ENCODE results near the gene TMEM221. TPM values are rescaled to one million over a fixed set of nuclear protein-coding genes. Genes with fewer than 3 reads are reported as not detected.

Gene TMEM221
- total and polyA plus RNA-seq, 11 donors = 0.04 to 0.52 TPM; not detected in 9

- Histone ChIP-seq H3K27me3 (peaks cover 0 to 16% (median 7%) of the 10 kb centered on the region in 9 donors), H3K36me3 (no peaks in the 10 kb centered on the region), H3K4me3 (peak overlapping the region in 11 of 12 donors; percentile 29 to 70 (median 51)), H3K27ac (peak overlapping the region in 2 of 12 donors; percentile 3 to 35), H3K4me1 (peaks cover 2 to 44% (median 15%) of the 10 kb centered on the region in 12 donors), H3K9me3 (peaks cover 0 to 15% (median 2%) of the 10 kb centered on the region in 12 donors)
- no peak for TF ChIP-seq POLR2A (IDR thresholded peaks at IDR 0.05)
- TF ChIP-seq, protein P1, sequence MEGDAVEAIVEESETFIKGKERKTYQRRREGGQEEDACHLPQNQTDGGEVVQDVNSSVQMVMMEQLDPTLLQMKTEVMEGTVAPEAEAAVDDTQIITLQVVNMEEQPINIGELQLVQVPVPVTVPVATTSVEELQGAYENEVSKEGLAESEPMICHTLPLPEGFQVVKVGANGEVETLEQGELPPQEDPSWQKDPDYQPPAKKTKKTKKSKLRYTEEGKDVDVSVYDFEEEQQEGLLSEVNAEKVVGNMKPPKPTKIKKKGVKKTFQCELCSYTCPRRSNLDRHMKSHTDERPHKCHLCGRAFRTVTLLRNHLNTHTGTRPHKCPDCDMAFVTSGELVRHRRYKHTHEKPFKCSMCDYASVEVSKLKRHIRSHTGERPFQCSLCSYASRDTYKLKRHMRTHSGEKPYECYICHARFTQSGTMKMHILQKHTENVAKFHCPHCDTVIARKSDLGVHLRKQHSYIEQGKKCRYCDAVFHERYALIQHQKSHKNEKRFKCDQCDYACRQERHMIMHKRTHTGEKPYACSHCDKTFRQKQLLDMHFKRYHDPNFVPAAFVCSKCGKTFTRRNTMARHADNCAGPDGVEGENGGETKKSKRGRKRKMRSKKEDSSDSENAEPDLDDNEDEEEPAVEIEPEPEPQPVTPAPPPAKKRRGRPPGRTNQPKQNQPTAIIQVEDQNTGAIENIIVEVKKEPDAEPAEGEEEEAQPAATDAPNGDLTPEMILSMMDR (IDR thresholded peaks at IDR 0.05) = peak in 4 of 12 donors; percentile 1 to 14 (median 2)
- intact Hi-C loops (cut with DNase I) = loop anchor here in 7 of 10 donors (2.0 to 10.0 kb wide), 3 partner anchors 73 to 99 kb away; partner anchors contain the start of gene NXNL1 (in 2 of the 7)
- DNase-seq (no peak), ATAC-seq (no peak)
- 9 to 15% (median 11%) methylated on average over 23 to 26 of the region's 26 CpGs for WGBS, 4 donors
Measured at GRCh38 chr19:17391371-17392151, 56.9 kb downstream of the TMEM221 start.

- no peaks in the 10 kb centered on the region for H3K36me3 ChIP-seq
- peaks cover 2 to 44% (median 17%) of the 10 kb centered on the region in 12 donors for H3K4me1 ChIP-seq
- peak; percentile 93 to 96 (median 94) for DNase-seq
- peak overlapping the region; percentile 8 to 70 (median 50) for H3K4me3 ChIP-seq
- TF ChIP-seq POLR2A (IDR thresholded peaks at IDR 0.05) = peak in 1 of 2 donors; percentile 36
- TF ChIP-seq, protein P1 (IDR thresholded peaks at IDR 0.05) = peak; percentile 45 to 88 (median 79)
- intact Hi-C loops (cut with DNase I) = loop anchor here in 7 of 10 donors (1.0 to 10.0 kb wide), 4 partner anchors 45 to 98 kb away; partner anchors contain the start of gene NXNL1 (in 2 of the 7)
- peaks cover 0 to 16% (median 7%) of the 10 kb centered on the region in 9 donors for H3K27me3 ChIP-seq
- H3K9me3 ChIP-seq = peaks cover 0 to 15% (median 2%) of the 10 kb centered on the region in 12 donors
- H3K27ac ChIP-seq = peak overlapping the region in 4 of 12 donors; percentile 3 to 28 (median 7)
- 0 to 2% (median 1%) methylated on average over 36 to 50 of the region's 50 CpGs for WGBS, 4 donors
- peak; percentile 91 to 99 (median 98) for ATAC-seq
Measured at GRCh38 chr19:17390665-17391370, 57.6 kb downstream of the TMEM221 start.

- Histone ChIP-seq H3K27ac (peak overlapping the region in 3 of 12 donors; percentile 7 to 28 (median 7)), H3K36me3 (no peaks in the 10 kb centered on the region), H3K9me3 (peaks cover 0 to 15% (median 2%) of the 10 kb centered on the region in 12 donors), H3K4me3 (peak overlapping the region; percentile 8 to 70 (median 50)), H3K27me3 (peaks cover 0 to 16% (median 7%) of the 10 kb centered on the region in 9 donors), H3K4me1 (peaks cover 2 to 41% (median 17%) of the 10 kb centered on the region in 12 donors)
- ATAC-seq (peak in 1 of 4 donors; percentile 2), DNase-seq (peak in 1 of 5 donors; percentile 66)
- TF ChIP-seq POLR2A (IDR thresholded peaks at IDR 0.05) = no peak
- TF ChIP-seq, protein P1 (IDR thresholded peaks at IDR 0.05) = peak in 2 of 12 donors; percentile 12 to 13
- WGBS, 4 donors = 8 to 11% (median 9%) methylated on average over 27 to 37 of the region's 37 CpGs
- intact Hi-C loops (cut with DNase I) = loop anchor here in 9 of 10 donors (1.0 to 10.0 kb wide), 6 partner anchors 44 to 98 kb away; partner anchors contain the start of gene NXNL1 (in 2 of the 9)
Measured at GRCh38 chr19:17389957-17390664, 58.4 kb downstream of the TMEM221 start.

Measured in heart left ventricle (tissue), 16 donors.